Medulla oblongata (tissue), 1 donor: Measurements from ENCODE around the gene SLC4A8.
"Not testable (repeated sequence)": the region's sequence is repeated elsewhere in the genome, so short reads cannot be mapped to it uniquely, and the experiment has no call there.

Source experiments
- DNase-seq: peaks from one replicate; pipeline ENCODE4 v3.0.0-alpha.2; 2015; ENCODE audit errors: extremely low spot score

Gene SLC4A8

GRCh38 chr12:51475543-51475942, 50.9 kb downstream of the SLC4A8 start:
- DNase-seq: no peak

GRCh38 chr12:51480978-51481377, 56.3 kb downstream of the SLC4A8 start:
- DNase-seq: no peak

GRCh38 chr12:51482929-51483697, 58.5 kb downstream of the SLC4A8 start:
- DNase-seq: no peak

GRCh38 chr12:51484119-51484518, 59.5 kb downstream of the SLC4A8 start:
- no peak for DNase-seq

- DNase-seq: no peak
These were observed 63.6 kb downstream of the SLC4A8 start for GRCh38 chr12:51488281-51488680.

GRCh38 chr12:51493281-51493680, 68.7 kb downstream of the SLC4A8 start:
- no peak for DNase-seq

- peak; percentile 29 for DNase-seq
These were observed 72.3 kb downstream of the SLC4A8 start for GRCh38 chr12:51496895-51497294.

GRCh38 chr12:51504851-51505250, 80.2 kb downstream of the SLC4A8 start:
- DNase-seq: no peak

- DNase-seq: no peak
These were observed 80.9 kb downstream of the SLC4A8 start for GRCh38 chr12:51505360-51506105.

GRCh38 chr12:51507178-51507577, 82.5 kb downstream of the SLC4A8 start:
- no peak for DNase-seq

GRCh38 chr12:51508285-51508684, 83.7 kb downstream of the SLC4A8 start:
- no peak for DNase-seq

- no peak for DNase-seq
These were observed 87.1 kb downstream of the SLC4A8 start for GRCh38 chr12:51511546-51512260.

- no peak for DNase-seq
These were observed 87.8 kb downstream of the SLC4A8 start for GRCh38 chr12:51512438-51512837.

- not testable (repeated sequence) for DNase-seq
These were observed 90.4 kb downstream of the SLC4A8 start for GRCh38 chr12:51515037-51515436.

GRCh38 chr12:51517316-51517715, 92.7 kb downstream of the SLC4A8 start:
- no peak for DNase-seq

GRCh38 chr12:51517800-51518199, 93.2 kb downstream of the SLC4A8 start:
- no peak for DNase-seq

- DNase-seq: no peak
These were observed 95.1 kb downstream of the SLC4A8 start for GRCh38 chr12:51519755-51520154.

GRCh38 chr12:51520576-51521325, 96.1 kb downstream of the SLC4A8 start:
- no peak for DNase-seq

GRCh38 chr12:51521554-51522276, 97.1 kb downstream of the SLC4A8 start:
- DNase-seq: no peak

- no peak for DNase-seq
These were observed 98.1 kb downstream of the SLC4A8 start for GRCh38 chr12:51522696-51523095.

GRCh38 chr12:51524386-51524901, 99.8 kb downstream of the SLC4A8 start:
- no peak for DNase-seq
